Transverse colon (tissue), 4 donors: ENCODE measurements around the gene LINGO1. TPM values are rescaled to one million over a fixed set of nuclear protein-coding genes. Genes with fewer than 3 reads are reported as not detected.

Experiments
- DNase-seq: peaks from one replicate; pipeline ENCODE4 v3.0.0-alpha.2; 2019
- H3K27ac ChIP-seq, 4 donors: fragments of 200-600 bp; sonication (generic); 2 replicates each; pipeline ENCODE4 v1.5.1; 2016 to 2018; ENCODE audit warnings: inconsistent platforms in 4 of 4
- H3K27me3 ChIP-seq: fragments of 200-600 bp; sonication (generic); 2 replicates; pipeline ENCODE4 v1.5.1; 2017; ENCODE audit warnings: inconsistent platforms
- H3K36me3 ChIP-seq, 4 donors: fragments of 200-600 bp; sonication (generic); 2 replicates each; pipeline ENCODE4 v1.5.1; 2017 to 2019; ENCODE audit warnings: inconsistent platforms in 4 of 4
- H3K4me1 ChIP-seq, 4 donors: fragments of 200-600 bp; sonication (generic); 2 replicates each; pipeline ENCODE4 v1.5.1; 2017 to 2020; ENCODE audit warnings: inconsistent platforms in 4 of 4
- H3K4me3 ChIP-seq, 4 donors: fragments of 200-600 bp; sonication (generic); 1 replicate in 1 of 4; 2 replicates in 3 of 4; pipeline versions ENCODE4 v1.5.1 to v1.6.1; 2017 to 2019; ENCODE audit warnings: inconsistent platforms in 4 of 4
- H3K9me3 ChIP-seq, 2 donors: fragments of 200-600 bp; sonication (generic); 2 replicates each; pipeline ENCODE4 v1.5.1; 2017 to 2019; ENCODE audit warnings: inconsistent platforms in 2 of 2
- CTCF ChIP-seq, 5 experiments: fragments of 200-600 bp in 3 of 5; fragments of 450-650 bp in 2 of 5; sonication (generic) in 3 of 5; IDR thresholded peaks; 1 replicate in 2 of 5; 2 replicates in 3 of 5; pipeline ENCODE4 v1.5.1; 2016 to 2017; ENCODE audit warnings: antibody characterized with exemption in 5 of 5, inconsistent platforms in 3 of 5, mild to moderate bottlenecking in 2 of 5, moderate library complexity in 1 of 5
- EP300 ChIP-seq: sonication (generic); formaldehyde crosslinking; IDR thresholded peaks from one replicate; pipeline ENCODE4 v1.6.1; 2017; ENCODE audit warnings: antibody characterized with exemption, low read depth
- POLR2A ChIP-seq: fragments of 450-650 bp; IDR thresholded peaks from one replicate; pipeline ENCODE4 v1.6.1; 2016; ENCODE audit warnings: antibody characterized with exemption, mild to moderate bottlenecking, moderate library complexity
- POLR2AphosphoS5 ChIP-seq, 3 donors: sonication (generic); formaldehyde crosslinking; IDR thresholded peaks; one replicate each; pipeline ENCODE4 v1.6.1; 2016; ENCODE audit warnings: antibody characterized with exemption in 3 of 3
- WGBS, 2 donors: methylation state at CpG; one replicate each; pipeline ENCODE4 v1.1.5; 2018; ENCODE audit warnings: low coverage in 1 of 2; 5-methylcytosine and 5-hydroxymethylcytosine counted together
- in situ Hi-C, 4 donors: fragments of 200-750 bp; cut with MboI; loops; one replicate each; pipeline versions ENCODE4 v1.15.0 to v1.15.1; 2017; ENCODE audit warnings: low sequenced_read_pairs in 3 of 4, low pct_ligation_motif_present in 1 of 4, low pct_unique_long_range_greater_than_20kb in 1 of 4
- intact Hi-C: fragments of 100-400 bp; cut with DNase I; formaldehyde crosslinking; loops from one replicate; pipeline ENCODE4 v1.15.1; 2023; ENCODE audit warnings: low total_unique reads
- total RNA-seq, 4 donors: library from RNA; depleted of rRNA; stranded (reverse); fragments of >200 nt; gene quantifications; one replicate each; pipeline ENCODE4 v1.1.0, GENCODE V29; 2016

LINGO1 gene
- total RNA-seq, 4 donors from 2014 or later = 0.27 to 0.95 TPM; not detected in 2

- intact Hi-C loops = no loop called here
- no peaks in the 10 kb centered on the region for H3K9me3 ChIP-seq
- peaks cover 19% of the 10 kb centered on the region for H3K27me3 ChIP-seq
- no peak for DNase-seq
- in situ Hi-C loops = loop anchor here in 2 of 4 donors (25.0 kb wide), 1 partner anchor 186 kb away; no protein-coding TSS in a partner anchor
- 98% methylated on average over 3 of the region's 3 CpGs; no CpG with 5 or more reads in 1 of the 2 donors for WGBS, 2 donors
- H3K36me3 ChIP-seq = no peaks in the 10 kb centered on the region
- no peak for TF ChIP-seq POLR2A
- no peak for TF ChIP-seq CTCF (IDR thresholded peaks at IDR 0.05)
- no peak for TF ChIP-seq EP300
- TF ChIP-seq POLR2AphosphoS5 (IDR thresholded peaks at IDR 0.05) = no peak
- H3K4me3 ChIP-seq = no peak overlapping the region
- H3K4me1 ChIP-seq = no peaks in the 10 kb centered on the region
- no peak overlapping the region for H3K27ac ChIP-seq
Measured at GRCh38 chr15:77626002-77626401, 6.7 kb downstream of the LINGO1 start.

GRCh38 chr15:77625376-77625775 lies 7.3 kb downstream of the LINGO1 start:
- Histone ChIP-seq H3K36me3 (no peaks in the 10 kb centered on the region), H3K27ac (no peak overlapping the region), H3K27me3 (peaks cover 12% of the 10 kb centered on the region), H3K4me3 (no peak overlapping the region), H3K4me1 (no peaks in the 10 kb centered on the region), H3K9me3 (no peaks in the 10 kb centered on the region)
- 72 to 73% methylated on average over 3 of the region's 3 CpGs for whole genome bisulfite sequencing, 2 donors
- no peak for DNase-seq
- no peak for TF ChIP-seq POLR2AphosphoS5 (IDR thresholded peaks at IDR 0.05)
- no peak for TF ChIP-seq CTCF (IDR thresholded peaks at IDR 0.05)
- no peak for TF ChIP-seq POLR2A
- TF ChIP-seq EP300 = no peak
- in situ Hi-C loops = loop anchor here in 2 of 4 donors (25.0 kb wide), 1 partner anchor 187 kb away; no protein-coding TSS in a partner anchor
- intact Hi-C loops = no loop called here

GRCh38 chr15:77624868-77625267 lies 7.8 kb downstream of the LINGO1 start:
- no peaks in the 10 kb centered on the region for H3K4me1 ChIP-seq
- no peaks in the 10 kb centered on the region for H3K36me3 ChIP-seq
- in situ Hi-C loops (loop anchor here in 2 of 4 donors (25.0 kb wide), 1 partner anchor 187 kb away; no protein-coding TSS in a partner anchor), intact Hi-C loops (no loop called here)
- TF ChIP-seq CTCF (IDR thresholded peaks at IDR 0.05) (no peak), EP300 (no peak), POLR2A (no peak), POLR2AphosphoS5 (IDR thresholded peaks at IDR 0.05) (no peak)
- no peaks in the 10 kb centered on the region for H3K9me3 ChIP-seq
- peaks cover 7% of the 10 kb centered on the region for H3K27me3 ChIP-seq
- no peak for DNase-seq
- H3K4me3 ChIP-seq = no peak overlapping the region
- WGBS, 2 donors = 76% methylated on average over 7 of the region's 7 CpGs; no CpG with 5 or more reads in 1 of the 2 donors
- H3K27ac ChIP-seq = no peak overlapping the region

GRCh38 chr15:77623755-77624524 lies 8.8 kb downstream of the LINGO1 start:
- 82% methylated on average over 11 of the region's 11 CpGs; no CpG with 5 or more reads in 1 of the 2 donors for WGBS, 2 donors
- Histone ChIP-seq H3K27ac (no peak overlapping the region), H3K4me3 (no peak overlapping the region), H3K9me3 (no peaks in the 10 kb centered on the region), H3K36me3 (no peaks in the 10 kb centered on the region), H3K27me3 (no peaks in the 10 kb centered on the region), H3K4me1 (no peaks in the 10 kb centered on the region)
- no peak for TF ChIP-seq POLR2A
- no peak for TF ChIP-seq CTCF (IDR thresholded peaks at IDR 0.05)
- no peak for TF ChIP-seq POLR2AphosphoS5 (IDR thresholded peaks at IDR 0.05)
- no peak for TF ChIP-seq EP300
- in situ Hi-C loops = no loop called here
- DNase-seq = peak; percentile 6
- intact Hi-C loops = no loop called here
